GM12872 (cell line): ENCODE measurements around the gene TTC28.

Experiments used
- CTCF ChIP-seq: IDR thresholded peaks from 3 replicates; pipeline ENCODE4 v1.5.1; 2011; ENCODE audit warnings: low read depth, mild to moderate bottlenecking, low read length, moderate library complexity; ENCODE audit not compliant: insufficient read depth

TTC28 gene

DNA sequence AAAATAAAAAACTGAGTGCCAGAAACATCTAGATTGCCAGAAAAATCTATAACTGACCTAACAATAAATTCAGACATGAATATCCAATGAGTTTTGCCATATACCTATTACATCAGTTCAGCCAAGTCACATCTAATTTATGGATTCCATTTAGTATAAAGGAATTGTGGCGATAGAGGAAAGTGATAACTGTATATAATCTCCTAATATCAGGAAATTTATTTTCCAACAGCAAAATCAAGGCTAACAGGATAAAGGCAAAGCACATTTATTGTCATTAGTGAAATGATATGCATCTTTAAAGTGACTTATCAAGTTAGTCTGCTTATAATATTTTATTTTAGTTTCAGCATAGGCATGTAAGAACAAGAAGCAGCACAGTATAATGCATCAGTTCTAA lies 462.4 kb downstream of the TTC28 start:
- no peak for TF ChIP-seq CTCF

- no peak for TF ChIP-seq CTCF
Measured at GRCh38 chr22:28208787-28209186, 470.9 kb downstream of the TTC28 start.

DNA sequence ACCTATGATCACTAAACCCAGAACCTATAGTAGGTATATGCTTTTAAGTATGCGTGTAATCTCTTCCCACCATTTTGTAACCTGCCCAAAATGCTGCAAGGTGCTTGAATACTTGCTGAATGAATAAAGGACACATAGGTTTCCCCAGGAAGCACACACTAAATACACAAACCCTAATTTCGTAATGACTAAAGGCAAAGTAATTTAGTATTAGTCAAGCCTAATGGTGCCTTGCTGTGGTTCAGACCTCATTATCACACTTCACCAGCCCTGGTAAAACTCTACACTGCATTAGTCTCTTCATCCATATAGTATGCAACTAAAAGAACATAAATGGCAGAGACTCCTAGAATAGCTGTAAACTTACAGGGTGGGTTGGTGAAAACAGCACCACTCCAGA lies 471.6 kb downstream of the TTC28 start:
- no peak for TF ChIP-seq CTCF

- no peak for TF ChIP-seq CTCF
Measured at GRCh38 chr22:28207281-28208030, 472.2 kb downstream of the TTC28 start.

- TF ChIP-seq CTCF = no peak
Measured at GRCh38 chr22:28205926-28206325, 473.7 kb downstream of the TTC28 start.

DNA sequence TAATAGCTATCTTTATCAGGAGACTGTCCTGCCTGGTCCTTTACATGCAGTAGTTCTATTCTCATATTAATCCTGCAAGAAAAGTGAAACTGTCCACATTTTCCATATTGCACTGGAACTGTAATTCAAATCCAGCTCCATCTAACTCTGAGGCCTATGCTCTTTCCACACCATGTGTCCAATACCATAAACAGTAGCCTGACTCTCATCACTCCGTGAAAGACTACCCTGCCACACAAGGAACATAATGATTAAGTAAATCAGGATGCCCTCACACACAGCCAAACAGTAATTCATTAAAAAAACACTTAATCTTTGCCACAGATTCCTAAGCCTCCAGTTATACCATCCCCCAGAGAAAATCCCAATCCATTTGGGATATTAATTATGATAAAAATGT lies 475.3 kb downstream of the TTC28 start:
- TF ChIP-seq CTCF = no peak

DNA sequence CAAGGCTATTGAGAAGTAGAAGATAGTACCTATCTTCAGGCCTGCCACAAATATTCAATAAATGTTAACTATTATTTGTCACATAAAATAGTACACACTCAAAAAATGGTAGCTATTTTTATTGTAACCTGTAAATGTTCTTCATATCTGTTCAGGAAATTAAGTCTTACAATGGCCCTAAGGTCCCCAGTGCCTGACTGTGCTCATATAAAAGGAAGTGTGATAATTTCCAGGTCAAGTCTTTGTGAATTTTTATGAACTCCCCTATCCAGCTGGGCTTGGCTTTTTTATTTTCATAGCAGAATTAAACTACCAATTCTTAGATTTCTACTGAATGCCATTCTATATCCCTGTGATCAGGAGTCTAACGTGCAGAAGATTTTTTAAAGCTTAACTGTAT lies 476.4 kb downstream of the TTC28 start:
- no peak for TF ChIP-seq CTCF
